HepG2 (cell line): ENCODE data around the gene WDHD1. TPM values are rescaled to one million over a fixed set of nuclear protein-coding genes. Genes with fewer than 3 reads are reported as not detected.

ENCODE experiments used
- ATAC-seq: fragments of 200-7000 bp; cut with Tn5 transposase; 3 replicates; pipeline ENCODE4 v1.9.1; 2020; ENCODE audit warnings: mild to moderate bottlenecking, moderate library complexity
- BruUV-seq: library from RNA; stranded (reverse); fragments of 400-500 nt; replicated peaks from 2 replicates; lab custom pipeline; 2021; lab: Mats Ljungman, UMichigan
- CTCF ChIA-PET: fragments of 300-600 bp; formaldehyde crosslinking; extraction: SDS; loops from one replicate; lab custom pipeline; 2021; ENCODE audit warnings: low total read pairs, inconsistent platforms, low intra/inter-chr PET ratio; lab: Yijun Ruan, JAX
- POLR2A ChIA-PET: fragments of 350-600 bp; sonication (Branson Sonifier 250); formaldehyde crosslinking; loops from one replicate; lab custom pipeline; 2020; ENCODE audit warnings: antibody characterized with exemption, inconsistent platforms; lab: Yijun Ruan, JAX
- DNase-seq: peaks from one replicate; pipeline ENCODE4 v3.0.0-alpha.2; 2015; ENCODE audit warnings: low spot score
- FAIRE-seq: peaks from 3 replicates; lab custom pipeline; 2011; peaks lifted over from hg19 to GRCh38; lab: Jason Lieb, UNC
- H2AFZ ChIP-seq: one replicate; pipeline ENCODE4 v1.6.1; 2011; ENCODE audit warnings: low read length, inconsistent platforms
- H3K27ac ChIP-seq: fragments of 300-600 bp; 3 replicates; pipeline ENCODE4 v1.8.0; 2011; ENCODE audit warnings: mixed run types, mild to moderate bottlenecking, mixed read lengths, low read length, inconsistent platforms; ENCODE audit not compliant: insufficient read depth; ENCODE audit errors: extremely low read length
- H3K27me3 ChIP-seq, 2 experiments: fragments of 200-600 bp in 1 of 2; 2 replicates in 1 of 2; 3 replicates in 1 of 2; pipeline versions ENCODE4 v1.6.0 to v1.8.0; 2011; ENCODE audit warnings: low read length in 2 of 2, mild to moderate bottlenecking in 2 of 2, moderate library complexity in 2 of 2, inconsistent platforms in 1 of 2; ENCODE audit not compliant: insufficient read depth in 2 of 2, control insufficient read depth in 1 of 2
- H3K36me3 ChIP-seq, 2 experiments: fragments of 200-600 bp in 1 of 2; replicated peaks in 1 of 2; 2 replicates in 1 of 2; 3 replicates in 1 of 2; pipeline versions ENCODE4 v1.5.1 to v1.8.0; 2011; ENCODE audit warnings: low read length in 2 of 2, inconsistent platforms in 1 of 2; ENCODE audit not compliant: insufficient read depth in 2 of 2, control insufficient read depth in 1 of 2
- H3K4me1 ChIP-seq: 2 replicates; pipeline ENCODE4 v1.5.1; 2012; ENCODE audit warnings: low read length, inconsistent platforms; ENCODE audit not compliant: insufficient read depth
- H3K4me2 ChIP-seq: 2 replicates; pipeline ENCODE4 v1.6.0; 2011; ENCODE audit warnings: low read depth, low read length, inconsistent platforms
- H3K4me3 ChIP-seq, 3 experiments: fragments of 200-600 bp in 1 of 3; sonication (generic), shearing (Covaris generic) in 1 of 3; replicated peaks in 1 of 3; 2 replicates each; pipeline ENCODE4 v1.5.1; 2011 to 2016; ENCODE audit warnings: low read length in 3 of 3, inconsistent platforms in 2 of 3, low read depth in 2 of 3, mild to moderate bottlenecking in 2 of 3, control low read depth in 1 of 3, mixed read lengths in 1 of 3; ENCODE audit not compliant: insufficient read depth in 1 of 3
- H3K79me2 ChIP-seq: one replicate; pipeline ENCODE4 v1.6.1; 2011; ENCODE audit warnings: low read length, inconsistent platforms; ENCODE audit not compliant: insufficient read depth
- H3K9ac ChIP-seq: 2 replicates; pipeline ENCODE4 v1.6.0; 2011; ENCODE audit warnings: mild to moderate bottlenecking, low read depth, low read length, inconsistent platforms; ENCODE audit not compliant: insufficient read depth
- H3K9me3 ChIP-seq: 2 replicates; pipeline ENCODE4 v1.5.1; 2012; ENCODE audit warnings: mild to moderate bottlenecking, low read length
- H4K20me1 ChIP-seq: 2 replicates; pipeline ENCODE4 v1.6.0; 2011; ENCODE audit warnings: inconsistent platforms, mild to moderate bottlenecking, low read length, moderate library complexity; ENCODE audit not compliant: insufficient read depth
- CEBPZ ChIP-seq: IDR thresholded peaks from 2 replicates; pipeline ENCODE4 v1.6.1; 2012; ENCODE audit warnings: low read length, improper control_type of control experiment
- FOXJ3 ChIP-seq: sonication (generic); formaldehyde crosslinking; IDR thresholded peaks from 2 replicates; pipeline ENCODE4 v1.4.0; 2020; ENCODE audit warnings: missing genetic modification reagents, mild to moderate bottlenecking, borderline replicate concordance
- KLF6 ChIP-seq: IDR thresholded peaks from 2 replicates; pipeline ENCODE4 v1.8.0; 2016; ENCODE audit warnings: missing biosample characterization, missing genetic modification reagents
- RXRA ChIP-seq: sonication (generic); formaldehyde crosslinking; IDR thresholded peaks from 2 replicates; pipeline ENCODE4 v1.5.1; 2020; ENCODE audit warnings: missing genetic modification reagents
- ZBTB40 ChIP-seq, 2 experiments: fragments of 450-650 bp in 1 of 2; sonication (generic) in 1 of 2; formaldehyde crosslinking in 1 of 2; IDR thresholded peaks; 2 replicates each; pipeline versions ENCODE4 v1.6.1 to v1.8.0; 2016 to 2022; ENCODE audit warnings: antibody characterized with exemption in 1 of 2, mild to moderate bottlenecking in 1 of 2, missing genetic modification reagents in 1 of 2
- ZNF329 ChIP-seq: sonication (generic); formaldehyde crosslinking; IDR thresholded peaks from 2 replicates; pipeline ENCODE4 v1.9.0; 2021; ENCODE audit warnings: low read depth, mild to moderate bottlenecking, missing genetic modification reagents
- ZNF33A ChIP-seq: sonication (generic); formaldehyde crosslinking; IDR thresholded peaks from 2 replicates; pipeline ENCODE4 v1.5.1; 2020; ENCODE audit warnings: missing genetic modification reagents, mild to moderate bottlenecking, moderate library complexity, borderline replicate concordance
- ZNF556 ChIP-seq: sonication (generic); formaldehyde crosslinking; IDR thresholded peaks from 2 replicates; pipeline ENCODE4 v1.4.0; 2020; ENCODE audit warnings: mild to moderate bottlenecking, missing genetic modification reagents, borderline replicate concordance
- ZNF564 ChIP-seq: sonication (generic); formaldehyde crosslinking; IDR thresholded peaks from 2 replicates; pipeline ENCODE4 v1.8.1; 2023; ENCODE audit warnings: mild to moderate bottlenecking, missing genetic modification reagents
- ZNF607 ChIP-seq: sonication (generic); formaldehyde crosslinking; IDR thresholded peaks from 2 replicates; pipeline ENCODE4 v1.5.1; 2020; ENCODE audit warnings: missing genetic modification reagents, mild to moderate bottlenecking, borderline replicate concordance
- ZNF629 ChIP-seq: sonication (generic); formaldehyde crosslinking; conservative IDR thresholded peaks from 2 replicates; pipeline ENCODE4 v1.5.0; 2020; ENCODE audit warnings: missing genetic modification reagents
- ZNF75D ChIP-seq: sonication (generic); formaldehyde crosslinking; IDR thresholded peaks from 2 replicates; pipeline ENCODE4 v1.8.1; 2023; ENCODE audit warnings: missing genetic modification reagents, mild to moderate bottlenecking, borderline replicate concordance
- ZSCAN21 ChIP-seq: sonication (generic); formaldehyde crosslinking; IDR thresholded peaks from 2 replicates; pipeline ENCODE4 v1.8.0; 2022; ENCODE audit warnings: mild to moderate bottlenecking, missing genetic modification reagents, moderate library complexity, borderline replicate concordance
- WGBS: methylation state at CpG from one replicate; pipeline ENCODE4 v1.1.6; 2017; ENCODE audit warnings: low lambda C conversion rate; 5-methylcytosine and 5-hydroxymethylcytosine counted together
- in situ Hi-C: cut with HindIII; loops from 2 replicates; pipeline ENCODE4 v1.10.0; 2017; ENCODE audit warnings: low pct_unique_long_range_greater_than_20kb; ENCODE audit not compliant: extremely low pct_ligation_motif_present
- intact Hi-C: fragments of 100-400 bp; cut with micrococcal nuclease; formaldehyde crosslinking; loops from one replicate; pipeline ENCODE4 v1.10.0; 2022; ENCODE audit not compliant: unreplicated experiment
- polyA plus RNA-seq, 8 experiments: library from polyadenylated mRNA; depleted of rRNA in 3 of 8; stranded (reverse) in 7 of 8; unstranded in 1 of 8; fragments of >200 nt; fragmentation: Illumina TruSeq in 4 of 8; extraction: Trizol in 4 of 8; gene quantifications; 2 replicates each; pipeline versions ENCODE4 v1.2.1 to v1.2.3, GENCODE V29; 2011 to 2016; ENCODE audit warnings: low read depth in 4 of 8, missing spikeins in 1 of 8, mixed read lengths in 1 of 8; ENCODE audit not compliant: insufficient read depth in 1 of 8
- total RNA-seq, 5 experiments: library from RNA; depleted of rRNA; stranded (reverse); fragments of >200 nt; fragmentation: Illumina TruSeq; extraction: Trizol; gene quantifications; 2 replicates each; pipeline ENCODE4 v1.2.3, GENCODE V29; 2016; ENCODE audit warnings: low read depth in 1 of 5

The WDHD1 gene
- total and polyA plus RNA-seq, 2 of the 13 experiments (the other 11 are each of a cell fraction or from before 2014, with no cell fraction given), result 5.5 to 27.5 TPM

- no peak overlapping the region for H2AFZ ChIP-seq
- DNase-seq (no peak), FAIRE-seq (no peak), ATAC-seq (peak; percentile 55)
- H3K9me3 ChIP-seq, result no peaks in the 10 kb centered on the region
- H3K4me1 ChIP-seq, result peaks cover 27% of the 10 kb centered on the region
- no peaks in the 10 kb centered on the region for H3K79me2 ChIP-seq
- in situ Hi-C loops, result no loop called here
- POLR2A ChIA-PET, result no interaction called here
- WGBS, result 10% methylated on average over 5 of the region's 5 CpGs
- H3K27me3 ChIP-seq, result no peaks in the 10 kb centered on the region
- no TSS peak for BruUV-seq
- CTCF ChIA-PET, result no interaction called here
- no peak overlapping the region for H3K9ac ChIP-seq
- H3K27ac ChIP-seq, result no peak overlapping the region
- no peaks in the 10 kb centered on the region for H3K36me3 ChIP-seq
- peak overlapping the region; percentile 56 for H3K4me2 ChIP-seq
- H4K20me1 ChIP-seq, result no peaks in the 10 kb centered on the region
- intact Hi-C loops, result no loop called here
- H3K4me3 ChIP-seq, result no peak overlapping the region
- TF ChIP-seq FOXJ3 (CRISPR knock-in tag) (no peak), ZNF75D (no peak), ZNF33A (CRISPR knock-in tag) (no peak), CEBPZ (no peak), ZNF329 (CRISPR knock-in tag) (no peak), ZNF607 (CRISPR knock-in tag) (no peak), ZNF556 (CRISPR knock-in tag) (no peak), RXRA (CRISPR knock-in tag) (no peak), ZNF629 (no peak), ZNF564 (CRISPR knock-in tag) (no peak), ZBTB40 (IDR thresholded peaks at IDR 0.05) (no peak), ZBTB40 (CRISPR knock-in tag; IDR thresholded peaks at IDR 0.05) (no peak), KLF6 (CRISPR knock-in tag) (no peak), ZSCAN21 (CRISPR knock-in tag) (no peak)
These were observed 47.8 kb upstream of the WDHD1 start for GRCh38 chr14:55074662-55075061.
